GM18520 (cell line): ENCODE results near the gene TFEB.
"Not testable (repeated sequence)": the region's sequence is repeated elsewhere in the genome, so short reads cannot be mapped to it uniquely, and the experiment has no call there.

Experiments
- ATAC-seq: cut with Tn5 transposase; IDR thresholded peaks from one replicate; pipeline ENCODE4 v1.9.1; 2021; ENCODE audit not compliant: unreplicated experiment

The TFEB gene

GRCh38 chr6:41766043-41766664 lies 30.7 kb upstream of the TFEB start:
- not testable (repeated sequence) for ATAC-seq

- ATAC-seq, result no peak
These were observed 28.1 kb upstream of the TFEB start for GRCh38 chr6:41763470-41763869.

- no peak for ATAC-seq
These were observed 24.6 kb upstream of the TFEB start for GRCh38 chr6:41759905-41760579.

- ATAC-seq, result no peak
These were observed 23.9 kb upstream of the TFEB start for GRCh38 chr6:41759106-41759904.

DNA sequence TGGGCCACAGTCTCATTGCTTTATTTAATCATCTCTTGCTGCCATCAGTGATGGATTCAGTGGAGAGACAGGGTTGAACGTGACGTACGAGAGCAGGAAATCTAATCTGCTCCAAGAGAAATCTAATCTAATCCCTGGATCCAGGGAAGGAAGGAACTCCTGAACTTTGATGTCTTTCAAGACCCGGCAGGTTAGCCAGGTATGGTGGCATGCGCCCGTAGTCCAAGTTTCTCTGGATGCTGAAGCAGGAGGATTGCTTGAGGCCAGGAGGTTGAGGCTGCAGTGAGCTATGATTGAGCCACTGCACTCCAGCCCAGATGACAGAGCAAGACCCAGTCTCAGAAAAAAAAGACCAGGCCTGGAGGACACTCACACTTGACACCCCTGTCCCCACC lies 23.2 kb upstream of the TFEB start:
- ATAC-seq, result no peak

GRCh38 chr6:41757931-41758640 lies 22.7 kb upstream of the TFEB start:
- ATAC-seq, result no peak

DNA sequence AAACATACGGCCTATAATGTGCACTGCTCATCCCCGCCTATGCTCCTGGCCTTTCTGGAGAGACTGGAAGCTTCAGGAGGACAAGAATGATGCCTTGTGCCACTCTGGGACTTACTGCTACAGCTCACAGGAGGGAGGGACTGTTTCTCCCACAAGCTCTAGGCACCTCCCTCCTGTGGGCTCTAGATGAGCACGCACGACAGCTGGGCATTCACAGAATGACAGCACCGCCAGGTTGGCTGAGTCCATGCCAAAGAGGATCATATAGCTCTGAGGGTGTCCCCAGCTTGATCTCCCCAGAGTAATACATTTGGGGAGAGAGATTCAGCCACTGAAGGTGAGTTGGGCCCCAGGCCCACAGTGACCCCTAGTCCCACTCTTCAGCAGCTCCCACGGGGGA lies 21.9 kb upstream of the TFEB start:
- no peak for ATAC-seq

DNA sequence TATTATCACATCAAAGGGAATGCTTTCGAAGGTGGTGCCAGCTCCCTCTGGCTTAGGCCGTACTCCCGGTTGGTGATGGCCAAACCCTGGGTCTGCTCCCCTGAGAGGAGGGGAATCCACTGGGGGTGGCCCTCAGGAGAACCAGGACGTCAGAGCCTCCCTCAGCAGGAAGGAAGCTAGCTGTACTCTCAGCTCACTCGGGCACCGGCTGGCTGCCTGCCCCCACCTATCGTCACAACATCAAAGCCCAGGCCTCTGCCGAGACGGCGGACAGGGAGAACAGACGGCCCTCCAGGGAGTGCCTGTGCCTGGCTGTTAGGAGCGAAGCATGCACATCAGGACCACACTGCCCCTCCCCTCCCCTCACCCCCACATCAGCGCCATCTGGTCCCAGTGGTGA lies 20.9 kb upstream of the TFEB start:
- ATAC-seq, result no peak

DNA sequence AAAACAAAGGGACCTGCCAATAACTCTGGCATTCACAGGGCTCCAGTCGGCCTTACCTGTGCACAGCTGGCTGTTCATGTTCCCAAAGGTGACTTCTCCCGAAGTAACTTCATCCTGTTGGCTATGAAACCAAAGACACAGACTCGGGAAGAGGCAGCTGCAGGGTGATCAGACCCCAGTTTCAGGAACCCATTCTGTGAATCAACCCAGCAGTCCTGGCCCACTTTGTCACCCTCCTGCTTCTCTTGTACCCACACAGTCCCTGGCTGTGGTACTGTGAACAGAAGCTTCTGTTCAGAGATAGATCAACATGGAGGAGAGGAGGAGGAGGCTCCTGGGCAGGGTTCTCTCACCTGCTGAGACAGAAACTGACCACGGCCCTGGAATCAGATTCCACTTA lies 20.5 kb upstream of the TFEB start:
- ATAC-seq, result no peak

GRCh38 chr6:41750374-41750773 lies 15.0 kb upstream of the TFEB start:
- ATAC-seq, result no peak

DNA sequence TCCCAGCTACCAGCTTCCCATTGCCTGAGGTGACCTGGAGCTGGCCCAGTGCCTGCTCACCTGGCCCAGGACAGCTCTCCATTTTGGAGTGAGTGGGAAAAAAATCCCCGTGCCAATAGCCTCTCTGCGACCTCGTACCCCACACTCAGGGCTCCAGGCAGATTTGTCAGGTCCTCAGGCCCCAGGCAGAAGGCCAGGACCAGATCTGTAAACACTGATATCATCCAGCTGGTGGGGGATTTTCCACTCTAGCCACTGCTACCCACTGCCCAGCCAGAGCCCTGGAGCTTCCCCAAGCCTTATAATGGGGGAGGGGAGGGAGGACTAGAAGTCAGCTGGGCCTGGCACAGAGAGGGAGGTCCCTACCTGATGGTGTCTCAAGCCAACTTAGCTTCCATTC lies 13.1 kb upstream of the TFEB start:
- ATAC-seq, result no peak

DNA sequence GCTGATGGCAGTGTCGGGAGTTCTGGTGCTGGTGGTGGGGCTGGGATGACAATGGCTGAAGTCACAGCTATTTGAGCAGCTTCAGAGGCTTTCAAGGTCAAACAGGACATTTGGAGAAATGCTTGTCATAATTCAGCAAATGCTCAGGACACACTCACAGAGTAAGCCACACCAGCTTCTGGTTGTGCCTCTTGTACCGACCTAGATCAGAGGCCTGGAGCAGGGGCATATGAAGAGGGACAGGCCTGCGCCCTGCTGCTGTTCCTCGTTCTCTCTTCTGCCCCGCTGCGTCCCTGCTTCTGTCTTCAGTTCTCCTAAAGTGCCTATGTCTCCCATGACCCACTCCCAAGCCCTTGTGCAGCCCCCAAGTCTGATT lies 12.7 kb upstream of the TFEB start:
- no peak for ATAC-seq

DNA sequence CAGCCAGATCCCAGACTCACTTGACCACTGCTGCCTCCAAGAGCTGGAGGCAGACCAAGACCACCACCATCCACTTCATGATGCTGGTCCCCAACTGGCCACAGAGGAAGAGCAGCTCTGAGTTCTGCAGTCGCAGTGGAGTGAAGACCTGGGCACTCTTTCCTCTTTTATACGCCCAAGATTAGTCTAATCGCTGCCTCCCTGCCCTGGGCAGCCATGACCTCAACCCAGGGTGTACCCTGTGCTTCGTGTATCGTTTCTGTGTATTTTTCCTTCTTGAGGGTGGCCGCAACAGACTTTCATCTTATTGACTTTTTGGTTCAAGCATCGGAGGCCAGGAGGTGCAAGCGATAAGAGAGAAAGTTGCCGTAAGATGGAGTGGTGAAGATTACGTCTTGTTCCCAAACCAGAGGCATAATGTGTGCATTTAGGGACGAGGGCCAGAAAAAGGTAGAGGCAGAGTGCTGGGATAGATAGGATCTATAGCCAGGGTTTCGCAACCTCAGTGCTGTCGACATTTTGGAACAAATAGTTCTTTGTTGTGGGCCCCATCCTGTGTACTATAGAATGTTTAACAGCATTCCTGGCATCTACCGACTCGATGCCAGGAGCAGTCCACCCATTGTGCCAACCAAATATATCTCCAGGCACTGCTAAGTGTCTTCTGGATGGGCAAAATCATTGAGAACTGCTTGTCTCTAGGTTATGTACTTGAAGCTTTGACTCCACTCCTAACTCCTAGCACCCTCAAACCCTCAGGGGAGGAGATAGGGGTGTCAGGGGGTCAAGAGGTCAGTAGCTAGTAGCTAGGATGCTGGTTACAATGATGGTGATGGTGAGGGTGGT lies 12.1 kb upstream of the TFEB start, which contains the start of gene PGC:
TSS of gene PGC (minus strand) at position 142 of the 846 bp plus-strand sequence. CDS start at position 79, 63 bp downstream.
- ATAC-seq, result no peak

GRCh38 chr6:41746107-41746506 lies 10.7 kb upstream of the TFEB start:
- no peak for ATAC-seq

DNA sequence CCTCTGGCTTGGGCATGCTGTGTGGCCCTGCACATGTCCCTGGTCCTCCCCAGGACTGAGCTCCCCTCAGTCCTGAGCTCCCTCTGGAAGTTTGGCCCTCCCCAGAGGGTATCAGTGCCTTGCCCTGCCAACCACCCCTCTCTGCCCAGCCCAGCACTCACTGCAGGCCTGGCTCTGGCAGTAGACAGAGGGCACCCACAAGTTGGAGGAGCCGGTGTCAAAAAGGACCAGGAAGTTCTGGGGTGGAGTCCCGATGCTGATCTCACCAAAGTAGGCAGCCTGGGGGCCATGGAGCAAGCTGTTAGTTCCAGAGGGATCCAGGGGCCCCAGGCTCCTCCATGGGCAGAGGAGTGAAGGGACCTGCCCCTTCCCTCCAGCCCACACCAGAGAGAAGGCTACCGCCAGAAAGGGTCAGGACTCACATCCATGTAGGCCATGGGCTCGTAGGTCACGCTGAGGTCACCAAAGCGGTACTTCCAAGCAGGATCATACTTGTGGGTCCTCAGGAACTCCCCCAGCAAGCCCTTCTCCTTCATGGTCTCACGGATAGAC lies 8.9 kb upstream of the TFEB start:
- ATAC-seq, result no peak

GRCh38 chr6:41743406-41744235 lies 8.2 kb upstream of the TFEB start:
- ATAC-seq, result no peak

DNA sequence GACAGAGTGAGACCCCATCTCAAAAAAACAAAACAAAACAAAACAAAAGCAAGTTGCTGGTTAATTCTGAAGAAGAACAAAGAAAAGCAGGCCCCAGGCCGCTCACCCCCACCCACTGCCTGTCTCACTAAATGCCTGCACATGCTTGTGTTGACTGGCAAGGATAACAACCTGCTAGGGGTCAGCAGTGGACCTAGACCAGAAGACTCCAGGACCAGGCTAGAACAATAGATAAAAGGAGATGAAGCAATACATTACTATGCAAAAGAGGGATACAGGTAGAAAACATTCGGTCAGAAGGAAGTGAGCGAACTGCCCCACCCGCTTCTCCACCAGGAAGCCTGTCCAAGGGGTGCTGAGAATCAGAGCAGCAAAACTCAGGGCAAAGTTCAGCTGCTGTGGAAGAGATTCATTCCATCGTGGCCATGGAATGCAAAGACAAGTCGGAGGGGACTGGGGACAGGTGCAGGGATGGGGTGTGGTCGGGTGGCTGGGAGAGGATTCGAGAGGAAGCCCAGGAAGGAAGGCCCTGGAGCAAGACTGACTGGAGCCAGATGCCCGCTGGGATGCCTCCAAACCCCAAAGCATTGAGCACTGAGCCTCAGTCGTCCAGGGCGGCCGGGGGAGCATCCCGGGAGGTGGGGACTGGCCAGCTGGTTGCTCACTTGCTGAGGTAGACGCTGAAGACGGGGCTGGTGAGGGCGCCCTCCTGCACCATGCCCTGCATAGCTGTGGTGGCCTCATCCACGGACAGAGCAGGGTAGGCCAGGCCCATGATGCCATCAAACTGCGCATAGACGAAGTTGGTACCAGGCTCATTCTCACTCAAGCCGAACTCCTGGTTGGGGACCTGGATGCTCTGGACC lies 6.5 kb upstream of the TFEB start:
- no peak for ATAC-seq

GRCh38 chr6:41740366-41741162 lies 5.2 kb upstream of the TFEB start:
- ATAC-seq, result no peak
